HepG2 (cell line): ENCODE data around the gene SCP2. TPM values are rescaled to one million over a fixed set of nuclear protein-coding genes. Genes with fewer than 3 reads are reported as not detected.

Experiments used
- ARNTL ChIP-seq: sonication (generic); formaldehyde crosslinking; IDR thresholded peaks from 2 replicates; pipeline ENCODE4 v1.4.0; 2020; ENCODE audit warnings: mild to moderate bottlenecking, missing genetic modification reagents
- BORCS8-MEF2B ChIP-seq: sonication (generic); formaldehyde crosslinking; IDR thresholded peaks from 2 replicates; pipeline ENCODE4 v1.8.0; 2022; ENCODE audit warnings: mild to moderate bottlenecking, missing genetic modification reagents
- E2F1 ChIP-seq: sonication (generic); formaldehyde crosslinking; IDR thresholded peaks from 2 replicates; pipeline ENCODE4 v1.5.0; 2020; ENCODE audit warnings: missing genetic modification reagents
- FOSL2 ChIP-seq: sonication (generic); formaldehyde crosslinking; IDR thresholded peaks from 2 replicates; pipeline ENCODE4 v1.4.0; 2020; ENCODE audit warnings: missing genetic modification reagents
- FOXA3 ChIP-seq: IDR thresholded peaks from 2 replicates; pipeline ENCODE4 v1.6.1; 2016; ENCODE audit warnings: missing genetic modification reagents, missing compliant biosample characterization
- GZF1 ChIP-seq: sonication (generic); formaldehyde crosslinking; IDR thresholded peaks from 2 replicates; pipeline ENCODE4 v1.5.1; 2020; ENCODE audit warnings: mild to moderate bottlenecking, missing genetic modification reagents
- HDAC2 ChIP-seq: sonication (generic); formaldehyde crosslinking; IDR thresholded peaks from 2 replicates; pipeline ENCODE4 v1.4.0; 2020; ENCODE audit warnings: missing genetic modification reagents
- HNF4A ChIP-seq: sonication (generic); formaldehyde crosslinking; IDR thresholded peaks from 2 replicates; pipeline ENCODE4 v1.4.0; 2020; ENCODE audit warnings: missing genetic modification reagents
- LCORL ChIP-seq, 2 experiments: fragments of 450-650 bp in 1 of 2; sonication (generic) in 1 of 2; formaldehyde crosslinking in 1 of 2; IDR thresholded peaks; 2 replicates each; pipeline versions ENCODE4 v1.5.0 to v1.6.1; 2017 to 2020; ENCODE audit warnings: antibody characterized with exemption in 1 of 2, missing genetic modification reagents in 1 of 2
- MTA3 ChIP-seq: sonication (generic); formaldehyde crosslinking; IDR thresholded peaks from 2 replicates; pipeline ENCODE4 v1.4.0; 2020; ENCODE audit warnings: missing genetic modification reagents
- PTBP1 ChIP-seq: fragments of 200-400 bp; formaldehyde crosslinking; IDR thresholded peaks from 2 replicates; pipeline ENCODE4 v1.6.1; 2018; ENCODE audit warnings: low read length, low read depth; ENCODE audit not compliant: poor library complexity, severe bottlenecking
- RBAK ChIP-seq: sonication (generic); formaldehyde crosslinking; IDR thresholded peaks from 2 replicates; pipeline ENCODE4 v1.5.1; 2020; ENCODE audit warnings: mild to moderate bottlenecking, missing genetic modification reagents
- SIN3A ChIP-seq: IDR thresholded peaks from 2 replicates; pipeline ENCODE4 v1.6.1; 2011; ENCODE audit warnings: low read depth, mild to moderate bottlenecking, control low read depth, low read length, borderline replicate concordance
- YY1 ChIP-seq: IDR thresholded peaks from 2 replicates; pipeline ENCODE4 v1.6.1; 2011; ENCODE audit warnings: low read length, low read depth, moderate library complexity, mild to moderate bottlenecking; ENCODE audit not compliant: insufficient read depth, insufficient replicate concordance
- ZBTB44 ChIP-seq: sonication (generic); formaldehyde crosslinking; IDR thresholded peaks from 2 replicates; pipeline ENCODE4 v1.4.0; 2020; ENCODE audit warnings: missing genetic modification reagents
- ZFP36L1 ChIP-seq: sonication (generic); formaldehyde crosslinking; IDR thresholded peaks from 2 replicates; pipeline ENCODE4 v1.8.0; 2022; ENCODE audit warnings: mild to moderate bottlenecking, missing genetic modification reagents, moderate library complexity
- ZKSCAN1 ChIP-seq: fragments of 150-350 bp; IDR thresholded peaks from 2 replicates; pipeline ENCODE4 v1.6.1; 2014; ENCODE audit warnings: low read length
- ZNF782 ChIP-seq: sonication (generic); formaldehyde crosslinking; IDR thresholded peaks from 2 replicates; pipeline ENCODE4 v1.4.0; 2020; ENCODE audit warnings: missing genetic modification reagents, mild to moderate bottlenecking, borderline replicate concordance
- polyA plus RNA-seq, 8 experiments: library from polyadenylated mRNA; depleted of rRNA in 3 of 8; stranded (reverse) in 7 of 8; unstranded in 1 of 8; fragments of >200 nt; fragmentation: Illumina TruSeq in 4 of 8; extraction: Trizol in 4 of 8; gene quantifications; 2 replicates each; pipeline versions ENCODE4 v1.2.1 to v1.2.3, GENCODE V29; 2011 to 2016; ENCODE audit warnings: low read depth in 4 of 8, missing spikeins in 1 of 8, mixed read lengths in 1 of 8; ENCODE audit not compliant: insufficient read depth in 1 of 8
- total RNA-seq, 5 experiments: library from RNA; depleted of rRNA; stranded (reverse); fragments of >200 nt; fragmentation: Illumina TruSeq; extraction: Trizol; gene quantifications; 2 replicates each; pipeline ENCODE4 v1.2.3, GENCODE V29; 2016; ENCODE audit warnings: low read depth in 1 of 5
- TF ChIP-seq, protein P1 (sequence below): sonication (generic); formaldehyde crosslinking; IDR thresholded peaks from 2 replicates; pipeline ENCODE4 v1.5.0; 2020; ENCODE audit warnings: missing genetic modification reagents

SCP2 gene
- total and polyA plus RNA-seq, 2 of the 13 experiments (the other 11 are each of a cell fraction or from before 2014, with no cell fraction given): 59.0 to 133 TPM

DNA sequence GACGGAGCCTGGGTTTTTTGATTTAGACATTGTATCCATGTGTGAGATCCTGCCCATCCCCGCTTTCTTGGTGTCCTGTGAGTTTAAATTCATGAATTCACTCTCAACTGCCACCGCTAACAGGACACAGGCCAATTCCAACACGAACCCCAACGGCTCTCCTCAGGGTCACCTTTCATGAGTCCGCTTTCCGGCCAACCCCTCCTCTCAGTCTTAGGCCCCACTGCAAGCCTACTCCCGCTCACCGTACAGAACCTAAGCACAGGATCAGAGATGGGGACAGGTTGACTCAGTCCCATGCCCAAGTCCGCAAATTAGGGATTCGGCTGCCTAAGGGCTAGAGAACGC lies 238 bp upstream of the SCP2 start (continued):
- no peak for TF ChIP-seq ZBTB44 (CRISPR knock-in tag)
- no peak for TF ChIP-seq YY1
- TF ChIP-seq, protein P1, sequence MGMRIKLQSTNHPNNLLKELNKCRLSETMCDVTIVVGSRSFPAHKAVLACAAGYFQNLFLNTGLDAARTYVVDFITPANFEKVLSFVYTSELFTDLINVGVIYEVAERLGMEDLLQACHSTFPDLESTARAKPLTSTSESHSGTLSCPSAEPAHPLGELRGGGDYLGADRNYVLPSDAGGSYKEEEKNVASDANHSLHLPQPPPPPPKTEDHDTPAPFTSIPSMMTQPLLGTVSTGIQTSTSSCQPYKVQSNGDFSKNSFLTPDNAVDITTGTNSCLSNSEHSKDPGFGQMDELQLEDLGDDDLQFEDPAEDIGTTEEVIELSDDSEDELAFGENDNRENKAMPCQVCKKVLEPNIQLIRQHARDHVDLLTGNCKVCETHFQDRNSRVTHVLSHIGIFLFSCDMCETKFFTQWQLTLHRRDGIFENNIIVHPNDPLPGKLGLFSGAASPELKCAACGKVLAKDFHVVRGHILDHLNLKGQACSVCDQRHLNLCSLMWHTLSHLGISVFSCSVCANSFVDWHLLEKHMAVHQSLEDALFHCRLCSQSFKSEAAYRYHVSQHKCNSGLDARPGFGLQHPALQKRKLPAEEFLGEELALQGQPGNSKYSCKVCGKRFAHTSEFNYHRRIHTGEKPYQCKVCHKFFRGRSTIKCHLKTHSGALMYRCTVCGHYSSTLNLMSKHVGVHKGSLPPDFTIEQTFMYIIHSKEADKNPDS (CRISPR knock-in tag): 0 out of 2 replicates have a peak, but pooled peaks have one; percentile 8
- 0 out of 2 replicates have a peak, but pooled peaks have one; percentile 21 for TF ChIP-seq SIN3A
- TF ChIP-seq FOSL2: 0 out of 2 replicates have a peak, but pooled peaks have one; percentile 35
- 0 out of 2 replicates have a peak, but pooled peaks have one; percentile 8 for TF ChIP-seq ZFP36L1 (CRISPR knock-in tag)
- 0 out of 2 replicates have a peak, but pooled peaks have one; percentile 50 for TF ChIP-seq GZF1 (CRISPR knock-in tag)
- TF ChIP-seq RBAK (CRISPR knock-in tag): peak; percentile 87; the same call in 1 of the 2 replicates
- TF ChIP-seq ZKSCAN1: no peak
- TF ChIP-seq PTBP1: no peak
- TF ChIP-seq E2F1 (CRISPR knock-in tag): no peak
- TF ChIP-seq ZNF782 (CRISPR knock-in tag): no peak
- peak; percentile 20; the same call in 1 of the 2 replicates for TF ChIP-seq HDAC2 (CRISPR knock-in tag)
- TF ChIP-seq MTA3 (CRISPR knock-in tag): no peak
- TF ChIP-seq BORCS8-MEF2B (CRISPR knock-in tag): no peak
- 0 out of 2 replicates have a peak, but pooled peaks have one; percentile 21 for TF ChIP-seq FOXA3 (CRISPR knock-in tag)
- TF ChIP-seq LCORL (IDR thresholded peaks at IDR 0.05): no peak
- 0 out of 2 replicates have a peak, but pooled peaks have one; percentile 50 for TF ChIP-seq LCORL (CRISPR knock-in tag; IDR thresholded peaks at IDR 0.05)
- no peak for TF ChIP-seq HNF4A
- 0 out of 2 replicates have a peak, but pooled peaks have one; percentile 3 for TF ChIP-seq ARNTL
